Measurements from ENCODE around the gene SMIM35.

DNA sequence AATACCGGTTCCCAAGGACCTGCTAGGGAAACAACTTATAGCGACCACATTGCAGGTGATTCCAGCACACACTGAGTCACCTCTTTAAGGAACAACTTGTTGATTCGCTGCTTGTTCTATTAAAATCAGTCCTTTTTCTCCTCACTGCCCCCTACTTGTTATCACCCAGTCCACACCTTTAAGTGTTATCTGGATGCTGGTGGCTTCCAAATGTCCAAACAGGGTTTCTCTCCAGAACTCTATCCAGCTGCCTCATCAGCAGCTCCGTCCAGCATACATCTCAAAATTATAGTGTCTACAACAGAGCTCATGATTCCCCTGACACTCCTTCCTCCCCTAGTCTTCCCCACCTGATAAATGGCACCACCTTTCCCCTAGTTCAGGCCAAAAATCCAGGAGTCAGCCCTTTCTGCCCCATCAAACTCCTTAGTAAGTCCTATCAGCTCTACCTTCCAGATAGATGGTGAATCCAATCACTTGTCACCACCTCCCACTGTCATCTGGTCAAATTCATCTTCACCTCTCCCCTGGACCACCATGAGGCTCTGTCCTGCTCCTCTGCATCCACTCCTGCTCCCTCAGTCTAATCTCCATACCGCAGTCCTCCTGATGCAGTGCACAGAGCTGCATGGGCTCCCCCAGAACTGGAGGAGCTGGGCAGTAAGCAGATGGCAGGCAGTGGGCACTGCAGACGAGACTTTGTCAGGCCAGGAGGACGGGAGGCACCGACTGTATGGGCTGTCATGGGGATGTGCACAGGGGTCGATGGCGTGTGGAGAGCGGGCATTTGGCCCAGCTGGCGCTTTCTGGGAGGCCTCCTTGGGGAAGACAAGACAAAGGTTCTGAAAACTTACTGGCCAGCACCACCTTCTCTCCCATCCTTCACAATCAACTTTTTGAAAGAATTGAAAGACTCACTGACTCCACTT is 81.3 kb downstream of the SMIM35 start:
- TF ChIP-seq, protein P1, sequence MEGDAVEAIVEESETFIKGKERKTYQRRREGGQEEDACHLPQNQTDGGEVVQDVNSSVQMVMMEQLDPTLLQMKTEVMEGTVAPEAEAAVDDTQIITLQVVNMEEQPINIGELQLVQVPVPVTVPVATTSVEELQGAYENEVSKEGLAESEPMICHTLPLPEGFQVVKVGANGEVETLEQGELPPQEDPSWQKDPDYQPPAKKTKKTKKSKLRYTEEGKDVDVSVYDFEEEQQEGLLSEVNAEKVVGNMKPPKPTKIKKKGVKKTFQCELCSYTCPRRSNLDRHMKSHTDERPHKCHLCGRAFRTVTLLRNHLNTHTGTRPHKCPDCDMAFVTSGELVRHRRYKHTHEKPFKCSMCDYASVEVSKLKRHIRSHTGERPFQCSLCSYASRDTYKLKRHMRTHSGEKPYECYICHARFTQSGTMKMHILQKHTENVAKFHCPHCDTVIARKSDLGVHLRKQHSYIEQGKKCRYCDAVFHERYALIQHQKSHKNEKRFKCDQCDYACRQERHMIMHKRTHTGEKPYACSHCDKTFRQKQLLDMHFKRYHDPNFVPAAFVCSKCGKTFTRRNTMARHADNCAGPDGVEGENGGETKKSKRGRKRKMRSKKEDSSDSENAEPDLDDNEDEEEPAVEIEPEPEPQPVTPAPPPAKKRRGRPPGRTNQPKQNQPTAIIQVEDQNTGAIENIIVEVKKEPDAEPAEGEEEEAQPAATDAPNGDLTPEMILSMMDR (tag by site-specific recombination; IDR thresholded peaks at IDR 0.05) = no peak
- no peak for TF ChIP-seq ZNF155 (tag by site-specific recombination; IDR thresholded peaks at IDR 0.05)
- no peak for TF ChIP-seq ZNF19 (tag by site-specific recombination; IDR thresholded peaks at IDR 0.05; ENCODE audit: low read depth)
- no peak for TF ChIP-seq ZNF274 (IDR thresholded peaks at IDR 0.05; ENCODE audit: low read length)
- no peak for TF ChIP-seq ZNF274 (tag by site-specific recombination; IDR thresholded peaks at IDR 0.05; ENCODE audit: borderline replicate concordance)
- no peak for TF ChIP-seq ZNF174 (tag by site-specific recombination; IDR thresholded peaks at IDR 0.05)
- TF ChIP-seq, protein P2, sequence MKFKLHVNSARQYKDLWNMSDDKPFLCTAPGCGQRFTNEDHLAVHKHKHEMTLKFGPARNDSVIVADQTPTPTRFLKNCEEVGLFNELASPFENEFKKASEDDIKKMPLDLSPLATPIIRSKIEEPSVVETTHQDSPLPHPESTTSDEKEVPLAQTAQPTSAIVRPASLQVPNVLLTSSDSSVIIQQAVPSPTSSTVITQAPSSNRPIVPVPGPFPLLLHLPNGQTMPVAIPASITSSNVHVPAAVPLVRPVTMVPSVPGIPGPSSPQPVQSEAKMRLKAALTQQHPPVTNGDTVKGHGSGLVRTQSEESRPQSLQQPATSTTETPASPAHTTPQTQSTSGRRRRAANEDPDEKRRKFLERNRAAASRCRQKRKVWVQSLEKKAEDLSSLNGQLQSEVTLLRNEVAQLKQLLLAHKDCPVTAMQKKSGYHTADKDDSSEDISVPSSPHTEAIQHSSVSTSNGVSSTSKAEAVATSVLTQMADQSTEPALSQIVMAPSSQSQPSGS (tag by site-specific recombination; IDR thresholded peaks at IDR 0.05; ENCODE audit: low read depth) = no peak
- TF ChIP-seq, protein P3, sequence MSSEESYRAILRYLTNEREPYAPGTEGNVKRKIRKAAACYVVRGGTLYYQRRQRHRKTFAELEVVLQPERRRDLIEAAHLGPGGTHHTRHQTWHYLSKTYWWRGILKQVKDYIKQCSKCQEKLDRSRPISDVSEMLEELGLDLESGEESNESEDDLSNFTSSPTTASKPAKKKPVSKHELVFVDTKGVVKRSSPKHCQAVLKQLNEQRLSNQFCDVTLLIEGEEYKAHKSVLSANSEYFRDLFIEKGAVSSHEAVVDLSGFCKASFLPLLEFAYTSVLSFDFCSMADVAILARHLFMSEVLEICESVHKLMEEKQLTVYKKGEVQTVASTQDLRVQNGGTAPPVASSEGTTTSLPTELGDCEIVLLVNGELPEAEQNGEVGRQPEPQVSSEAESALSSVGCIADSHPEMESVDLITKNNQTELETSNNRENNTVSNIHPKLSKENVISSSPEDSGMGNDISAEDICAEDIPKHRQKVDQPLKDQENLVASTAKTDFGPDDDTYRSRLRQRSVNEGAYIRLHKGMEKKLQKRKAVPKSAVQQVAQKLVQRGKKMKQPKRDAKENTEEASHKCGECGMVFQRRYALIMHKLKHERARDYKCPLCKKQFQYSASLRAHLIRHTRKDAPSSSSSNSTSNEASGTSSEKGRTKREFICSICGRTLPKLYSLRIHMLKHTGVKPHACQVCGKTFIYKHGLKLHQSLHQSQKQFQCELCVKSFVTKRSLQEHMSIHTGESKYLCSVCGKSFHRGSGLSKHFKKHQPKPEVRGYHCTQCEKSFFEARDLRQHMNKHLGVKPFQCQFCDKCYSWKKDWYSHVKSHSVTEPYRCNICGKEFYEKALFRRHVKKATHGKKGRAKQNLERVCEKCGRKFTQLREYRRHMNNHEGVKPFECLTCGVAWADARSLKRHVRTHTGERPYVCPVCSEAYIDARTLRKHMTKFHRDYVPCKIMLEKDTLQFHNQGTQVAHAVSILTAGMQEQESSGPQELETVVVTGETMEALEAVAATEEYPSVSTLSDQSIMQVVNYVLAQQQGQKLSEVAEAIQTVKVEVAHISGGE (tag by site-specific recombination; conservative IDR thresholded peaks at IDR 0.05; ENCODE audit: low read depth) = no peak
- TF ChIP-seq ZEB2 (tag by site-specific recombination; IDR thresholded peaks at IDR 0.05) = no peak
